ENCODE measurements around the gene MTERF1.
"Not testable (repeated sequence)": the region's sequence is repeated elsewhere in the genome, so short reads cannot be mapped to it uniquely, and the experiment has no call there.

The MTERF1 gene

DNA sequence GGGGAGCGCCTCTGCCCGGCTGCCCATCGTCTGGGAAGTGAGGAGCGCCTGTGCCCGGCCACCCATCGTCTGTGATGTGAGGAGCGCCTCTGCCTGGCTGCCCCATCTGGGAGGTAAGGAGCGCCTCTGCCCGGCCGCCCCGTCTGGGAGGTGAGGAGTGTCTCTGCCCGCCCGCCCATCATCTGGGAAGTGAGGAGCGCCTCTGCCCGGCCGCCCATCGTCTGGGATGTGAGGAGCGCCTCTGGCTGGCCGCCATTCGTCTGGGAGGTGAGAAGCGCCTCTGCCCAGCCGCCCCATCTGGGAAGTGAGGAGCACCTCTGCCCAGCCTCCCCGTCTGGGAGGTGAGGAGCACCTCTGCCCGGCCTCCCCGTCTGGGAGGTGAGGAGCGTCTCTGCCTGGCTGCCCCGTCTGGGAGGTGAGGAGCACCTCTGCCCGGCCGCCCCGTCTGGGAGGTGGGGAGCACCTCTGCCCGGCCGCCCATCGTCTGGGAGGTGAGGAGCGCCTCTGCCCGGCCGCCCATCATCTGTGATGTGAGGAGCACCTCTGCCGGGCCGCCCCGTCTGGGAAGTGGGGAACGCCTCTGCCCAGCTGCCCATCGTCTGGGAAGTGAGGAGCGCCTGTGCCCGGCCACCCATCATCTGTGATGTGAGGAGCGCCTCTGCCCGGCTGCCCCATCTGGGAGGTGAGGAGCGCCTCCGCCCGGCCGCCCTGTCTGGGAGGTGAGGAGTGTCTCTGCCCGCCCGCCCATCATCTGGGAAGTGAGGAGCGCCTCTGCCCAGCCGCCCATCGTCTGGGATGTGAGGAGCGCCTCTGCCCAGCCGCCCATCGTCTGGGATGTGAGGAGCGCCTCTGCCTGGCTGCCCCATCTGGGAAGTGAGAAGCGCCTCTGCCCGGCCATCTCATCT, 8.0 kb upstream of the MTERF1 start:
- not testable (repeated sequence) for FAIRE-seq; DNase-seq (ENCODE audit: extremely low spot score, insufficient read length, low read depth)

DNA sequence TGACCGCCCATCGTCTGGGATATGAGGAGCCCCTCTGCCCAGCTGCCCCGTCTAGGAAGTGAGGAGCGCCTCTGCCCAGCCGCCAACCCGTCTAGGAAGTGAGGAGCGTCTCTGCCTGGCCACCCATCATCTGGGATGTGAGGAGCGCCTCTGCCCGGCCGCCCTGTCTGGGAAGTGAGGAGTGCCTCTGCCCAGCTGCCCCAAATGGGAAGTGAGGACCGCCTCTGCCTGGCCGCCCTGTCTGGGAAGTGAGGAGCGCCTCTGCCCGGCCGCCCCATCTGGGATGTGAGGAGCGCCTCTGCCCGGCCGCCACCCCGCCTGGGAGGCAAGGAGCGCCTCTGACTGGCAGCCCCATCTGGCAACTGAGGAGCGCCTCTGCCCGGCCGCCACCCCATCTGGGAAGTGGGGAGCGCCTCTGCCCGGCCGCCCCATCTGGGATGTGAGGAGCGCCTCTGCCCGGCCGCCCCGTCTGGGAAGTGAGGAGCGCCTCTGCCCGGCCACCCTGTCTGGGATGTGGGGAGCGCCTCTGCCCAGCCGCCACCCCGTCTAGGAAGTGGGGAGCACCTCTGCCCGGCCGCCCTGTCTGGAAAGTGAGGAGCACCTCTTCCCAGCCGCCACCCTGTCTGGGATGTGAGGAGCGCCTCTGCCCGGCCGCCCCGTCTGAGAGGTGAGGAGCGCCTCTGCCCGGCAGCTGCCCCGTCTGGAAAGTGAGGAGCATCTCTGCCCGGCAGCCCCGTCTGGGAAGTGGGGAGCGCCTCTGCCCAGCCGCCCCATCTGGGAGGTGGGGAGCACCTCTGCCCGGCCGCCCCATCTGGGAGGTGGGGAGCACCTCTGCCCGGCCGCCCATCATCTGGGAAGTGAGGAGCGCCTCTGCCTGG, 7.1 kb upstream of the MTERF1 start:
- not testable (repeated sequence) for DNase-seq (ENCODE audit: extremely low spot score, insufficient read length, low read depth)

DNA sequence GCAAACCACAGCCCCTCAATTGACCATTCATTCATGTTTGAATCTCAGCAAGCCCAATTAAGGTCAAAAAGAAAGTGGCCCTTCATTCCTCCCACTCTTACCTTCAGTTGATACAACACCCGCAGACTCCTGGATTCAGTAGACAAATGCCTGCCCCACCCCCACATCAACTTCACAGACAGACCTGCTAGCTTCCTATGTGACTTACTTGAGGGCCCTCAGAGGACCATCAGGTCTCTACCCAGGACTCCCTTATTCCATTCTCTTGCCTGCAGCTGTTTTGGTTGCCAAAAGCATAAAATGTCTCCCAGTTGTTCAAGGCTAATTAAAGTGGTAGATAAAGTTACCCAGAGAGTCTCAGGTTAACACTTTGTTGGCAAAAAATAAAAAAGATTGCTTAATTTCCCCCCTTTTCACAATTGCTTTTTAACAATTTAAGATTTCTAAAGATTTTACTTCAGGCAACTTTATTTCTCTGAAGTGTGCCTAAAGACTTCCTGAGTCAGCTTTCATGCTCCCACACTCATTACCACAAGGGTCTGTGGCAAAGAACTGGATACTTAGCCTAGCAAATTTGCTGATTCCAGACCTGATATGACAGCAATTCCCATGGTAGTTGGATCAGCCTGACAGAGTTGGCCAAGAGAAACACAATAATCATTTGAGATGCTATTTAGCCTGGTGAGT, 3.3 kb upstream of the MTERF1 start:
- no peak for DNase-seq (ENCODE audit: extremely low spot score, insufficient read length, low read depth)
- no peak for FAIRE-seq

More for the DNA sequence above, 7.1 kb upstream of the MTERF1 start:
- FAIRE-seq = not testable (repeated sequence)

DNA sequence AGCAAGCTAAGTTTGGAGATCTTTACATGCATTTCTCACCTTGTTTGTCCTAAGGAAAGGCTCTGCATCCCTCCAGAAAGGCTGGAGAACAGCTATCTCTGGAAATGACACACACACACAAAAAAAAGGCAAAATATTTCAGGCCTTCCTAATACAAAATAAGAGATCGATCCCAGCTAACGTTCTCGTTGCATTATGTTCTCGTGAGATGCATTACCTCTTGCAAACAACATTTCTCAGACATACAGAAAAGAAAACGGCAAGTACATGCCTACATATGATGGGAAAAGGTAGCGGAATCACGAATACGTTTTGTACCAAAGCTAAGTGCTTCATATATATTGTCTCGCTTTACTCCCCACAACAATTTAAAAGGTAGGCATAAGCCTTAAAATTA, 488 bp downstream of the MTERF1 start:
- no peak for DNase-seq (ENCODE audit: extremely low spot score, insufficient read length, low read depth)
- peak; percentile 26 for FAIRE-seq

DNA sequence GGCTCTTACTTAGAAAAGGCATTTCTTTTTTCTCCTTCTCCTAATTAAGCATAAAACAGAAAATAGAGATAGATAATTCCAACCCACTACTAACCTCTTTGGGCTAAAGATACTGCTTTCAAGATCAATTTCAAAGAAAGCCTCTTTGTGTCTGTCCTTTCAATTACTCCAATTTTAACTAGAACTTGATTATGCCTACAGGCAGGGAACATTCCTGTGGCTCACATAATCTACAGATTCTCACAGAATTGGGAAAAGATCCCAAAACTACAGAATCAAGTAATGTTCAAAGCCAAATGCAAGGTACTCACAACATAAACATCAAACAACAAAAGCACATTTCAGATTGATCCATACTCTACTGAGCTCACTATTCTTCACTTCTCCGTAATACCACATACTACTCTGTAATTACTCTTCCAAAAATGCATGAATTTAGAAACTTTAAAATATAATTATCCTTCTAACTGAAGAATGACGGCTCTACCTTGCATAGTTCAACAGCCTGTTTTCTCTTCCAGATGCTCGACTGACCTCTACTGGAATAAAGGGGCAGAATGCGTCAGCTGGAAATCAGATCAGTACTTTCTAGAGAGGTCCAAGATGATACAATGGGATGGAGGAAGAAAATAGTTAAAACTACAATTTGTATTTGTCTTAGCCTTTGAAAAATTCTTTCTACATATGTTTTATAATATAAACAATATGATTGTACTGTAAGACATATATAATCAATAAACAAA, 3.9 kb downstream of the MTERF1 start:
- no peak for FAIRE-seq

DNA sequence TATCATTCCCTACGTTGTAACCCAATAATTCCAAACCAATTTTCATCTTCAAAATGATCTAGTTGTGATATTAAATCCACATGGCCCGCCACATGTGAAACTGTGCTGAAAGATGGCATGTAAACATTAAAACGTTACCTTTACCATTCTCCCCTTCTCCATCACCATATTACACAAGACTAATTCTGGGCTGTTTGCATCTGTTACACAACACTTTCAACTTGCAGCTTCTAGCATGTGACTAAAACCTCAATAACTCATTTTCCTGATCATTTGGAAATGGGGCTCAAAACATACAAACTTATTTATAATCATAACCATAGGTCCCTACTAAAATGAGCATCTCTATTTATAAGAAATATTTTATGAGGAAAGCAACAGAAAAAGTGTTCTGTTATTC, 4.7 kb downstream of the MTERF1 start:
- no peak for FAIRE-seq
- DNase-seq (ENCODE audit: extremely low spot score, insufficient read length, low read depth) = no peak

More for the DNA sequence above, 3.9 kb downstream of the MTERF1 start:
- DNase-seq (ENCODE audit: extremely low spot score, insufficient read length, low read depth) = no peak

DNA sequence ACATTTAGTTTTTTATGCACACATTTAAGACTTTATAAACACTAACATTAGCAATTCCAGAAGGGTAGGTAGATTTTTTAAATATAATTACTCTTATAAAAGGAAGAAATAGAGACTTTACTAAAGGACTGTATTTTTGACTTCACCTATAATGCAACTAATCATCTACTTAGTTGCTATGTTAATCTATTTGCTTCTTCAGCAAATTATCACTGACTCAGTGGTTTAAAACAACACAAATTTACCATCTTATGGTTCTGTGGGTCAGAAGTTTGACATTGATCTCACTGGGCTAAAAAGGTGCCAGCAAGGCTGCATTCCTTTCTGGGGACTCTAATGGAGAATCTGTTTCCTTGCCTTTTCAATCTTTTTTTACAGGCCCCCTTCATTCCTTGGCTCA, 7.6 kb downstream of the MTERF1 start:
- FAIRE-seq = no peak
- DNase-seq (ENCODE audit: extremely low spot score, insufficient read length, low read depth) = no peak

DNA sequence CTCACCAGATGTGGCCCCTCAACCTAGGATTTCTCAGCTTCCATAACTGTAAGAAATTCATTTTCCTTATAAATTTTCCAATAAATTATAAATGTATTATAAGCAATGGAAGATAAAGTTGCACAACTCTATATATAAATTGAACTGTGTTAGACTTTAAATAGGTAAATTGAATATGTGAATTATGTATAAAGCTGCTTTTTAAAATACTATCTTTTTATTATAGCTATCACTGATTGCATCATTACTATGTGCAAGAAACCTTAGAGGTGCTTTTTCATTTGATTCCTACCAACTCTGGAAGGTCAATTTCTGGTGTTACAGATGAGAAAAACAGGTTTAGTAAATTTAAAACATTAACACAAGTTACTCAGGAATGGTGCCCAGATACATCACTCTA, 8.4 kb downstream of the MTERF1 start:
- DNase-seq (ENCODE audit: extremely low spot score, insufficient read length, low read depth) = no peak
- no peak for FAIRE-seq

DNA sequence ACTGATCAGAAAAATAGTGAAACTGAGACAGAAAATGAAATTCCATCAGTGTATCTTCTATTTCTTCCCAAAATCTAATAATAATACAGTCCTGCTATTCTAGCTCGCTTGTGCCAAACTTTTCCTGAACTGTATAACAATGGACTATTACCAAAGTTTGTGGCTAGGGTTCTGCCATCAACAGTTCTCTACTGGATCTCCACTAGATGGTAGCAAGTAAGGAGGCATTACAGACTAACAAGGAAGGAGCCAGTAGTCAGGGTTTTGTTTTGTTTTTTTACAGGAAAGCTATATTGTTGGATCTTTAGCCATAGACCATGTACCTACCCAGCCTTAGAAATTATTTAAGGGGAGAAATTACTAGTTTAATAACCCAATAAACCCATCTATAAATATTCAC, 10.8 kb downstream of the MTERF1 start:
- FAIRE-seq (no peak), DNase-seq (ENCODE audit: extremely low spot score, insufficient read length, low read depth) (no peak)

DNA sequence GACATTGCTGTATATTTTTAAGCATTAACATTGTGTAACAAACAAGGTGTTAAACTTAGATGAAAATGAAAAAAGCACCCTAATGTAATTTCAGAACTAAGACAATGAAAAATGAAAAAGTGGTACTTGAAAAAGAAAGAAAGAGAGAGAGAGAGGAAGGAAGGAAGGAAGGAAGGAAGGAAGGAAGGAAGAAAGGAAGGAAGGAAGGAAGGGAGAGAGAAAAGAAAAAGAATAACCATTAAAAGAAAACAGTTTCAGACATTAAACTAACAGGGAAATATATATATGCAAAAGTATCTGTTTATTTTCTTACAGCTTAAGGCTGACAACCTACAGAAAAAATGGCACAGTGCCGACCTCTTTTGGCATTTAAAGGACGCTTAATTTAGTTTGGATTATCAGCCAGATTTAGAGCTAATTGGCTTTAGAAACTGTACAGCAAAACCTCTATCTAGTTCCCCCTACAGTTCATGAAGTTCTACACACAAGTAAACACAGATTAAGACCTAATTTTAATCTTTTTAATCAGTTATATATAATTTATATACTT, 13.8 kb downstream of the MTERF1 start:
- peak; percentile 38 for FAIRE-seq

DNA sequence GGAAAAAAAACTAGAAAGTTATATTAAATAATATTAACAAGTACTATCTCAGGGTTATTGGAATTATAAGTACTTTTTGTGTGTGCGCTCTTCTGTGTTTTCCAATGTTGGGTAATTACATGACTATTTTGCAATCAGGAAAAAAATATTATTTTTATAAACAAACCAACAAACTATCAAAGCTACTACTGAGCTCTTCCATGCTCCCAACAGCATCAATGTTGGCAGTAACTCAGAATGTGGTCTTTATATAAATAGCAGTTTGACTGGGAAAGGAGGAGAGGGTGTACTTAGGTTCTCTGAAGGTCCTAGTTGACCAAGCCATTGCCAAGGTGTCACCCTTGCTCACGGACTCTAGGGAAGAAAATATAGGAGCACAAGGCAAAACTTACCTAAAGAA, 15.0 kb downstream of the MTERF1 start:
- FAIRE-seq (no peak), DNase-seq (ENCODE audit: extremely low spot score, insufficient read length, low read depth) (no peak)

More for the DNA sequence above, 13.8 kb downstream of the MTERF1 start:
- DNase-seq (ENCODE audit: extremely low spot score, insufficient read length, low read depth) = no peak

DNA sequence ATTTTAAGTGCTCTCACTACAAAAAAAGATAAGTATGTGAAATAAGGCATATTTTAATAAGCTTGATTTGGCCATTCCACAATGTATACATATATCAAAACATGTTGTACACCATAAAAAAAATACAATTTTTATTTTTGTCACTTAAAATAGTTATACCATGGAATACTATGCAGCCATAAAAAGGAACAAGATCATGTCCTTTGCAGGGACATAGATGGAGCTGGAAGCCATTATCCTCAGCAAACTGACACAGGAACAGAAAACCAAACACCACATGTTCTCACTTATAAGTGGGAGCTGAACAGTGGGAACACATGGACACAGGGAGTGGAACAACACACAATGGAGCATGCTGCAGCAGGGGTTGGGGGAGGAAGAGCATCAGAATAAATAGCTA, 15.9 kb downstream of the MTERF1 start:
- not testable (repeated sequence) for FAIRE-seq; DNase-seq (ENCODE audit: extremely low spot score, insufficient read length, low read depth)

DNA sequence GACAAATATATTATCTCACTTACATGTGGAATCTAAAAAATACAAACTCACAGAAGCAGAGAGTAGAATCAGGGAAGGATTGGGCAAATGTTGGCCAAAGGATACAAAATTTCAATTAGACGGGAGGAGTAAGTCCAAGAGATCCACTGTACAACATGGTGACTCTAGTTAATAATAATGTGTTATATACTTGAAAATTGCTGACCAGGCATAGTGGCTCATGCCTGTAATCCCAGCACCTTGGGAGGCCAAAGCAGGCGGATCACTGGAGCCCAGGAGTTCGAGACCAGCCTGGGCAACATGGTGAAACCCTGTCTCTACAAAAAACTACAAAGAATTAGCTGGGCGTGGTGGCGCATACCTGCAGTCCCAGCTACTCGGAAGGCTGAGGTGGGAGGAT, 16.4 kb downstream of the MTERF1 start:
- no peak for FAIRE-seq
- DNase-seq (ENCODE audit: extremely low spot score, insufficient read length, low read depth) = no peak

DNA sequence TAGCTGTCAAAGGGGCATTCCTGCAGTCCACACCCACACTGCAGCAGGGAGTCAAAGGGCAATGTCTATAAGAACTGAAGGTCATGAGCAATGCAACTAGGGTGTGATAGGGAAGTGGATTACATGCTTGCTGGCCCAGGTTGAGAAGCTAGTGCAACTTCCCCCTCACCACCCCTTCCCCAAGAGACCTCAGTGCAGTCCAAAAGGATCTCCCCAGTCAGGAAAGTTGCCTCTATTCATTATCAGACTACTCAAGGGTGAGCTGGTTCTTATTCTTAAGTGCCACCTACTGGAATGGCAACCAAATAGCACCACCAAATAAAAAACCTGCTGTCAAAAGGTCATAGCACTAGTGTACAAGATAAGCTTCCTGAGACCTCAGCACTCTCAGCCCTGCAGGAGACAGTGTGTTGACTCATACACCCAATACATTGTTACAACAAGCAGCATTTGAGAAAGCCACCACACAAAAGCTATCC, 28.2 kb downstream of the MTERF1 start:
- DNase-seq (ENCODE audit: extremely low spot score, insufficient read length, low read depth) (no peak), FAIRE-seq (peak; percentile 46)

DNA sequence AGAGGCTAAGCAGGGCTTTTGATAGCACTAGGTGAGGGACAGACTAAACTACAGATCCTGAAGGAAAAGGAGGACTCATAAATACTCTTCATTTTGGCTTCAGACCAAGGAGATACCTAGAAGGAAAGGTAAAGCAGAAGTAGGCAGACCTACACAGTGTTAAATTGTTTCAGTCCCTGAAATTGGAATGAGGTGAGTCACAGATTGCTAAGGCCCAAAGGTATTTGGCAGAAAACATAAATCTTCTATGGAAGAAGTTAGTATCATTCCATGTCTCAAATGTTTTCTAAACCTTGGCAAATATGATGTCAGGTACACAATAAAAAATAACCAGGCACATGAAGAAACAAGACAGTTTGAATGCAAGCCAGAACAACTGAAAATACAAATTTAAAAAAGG, 30.0 kb downstream of the MTERF1 start:
- FAIRE-seq (no peak), DNase-seq (ENCODE audit: extremely low spot score, insufficient read length, low read depth) (no peak)

DNA sequence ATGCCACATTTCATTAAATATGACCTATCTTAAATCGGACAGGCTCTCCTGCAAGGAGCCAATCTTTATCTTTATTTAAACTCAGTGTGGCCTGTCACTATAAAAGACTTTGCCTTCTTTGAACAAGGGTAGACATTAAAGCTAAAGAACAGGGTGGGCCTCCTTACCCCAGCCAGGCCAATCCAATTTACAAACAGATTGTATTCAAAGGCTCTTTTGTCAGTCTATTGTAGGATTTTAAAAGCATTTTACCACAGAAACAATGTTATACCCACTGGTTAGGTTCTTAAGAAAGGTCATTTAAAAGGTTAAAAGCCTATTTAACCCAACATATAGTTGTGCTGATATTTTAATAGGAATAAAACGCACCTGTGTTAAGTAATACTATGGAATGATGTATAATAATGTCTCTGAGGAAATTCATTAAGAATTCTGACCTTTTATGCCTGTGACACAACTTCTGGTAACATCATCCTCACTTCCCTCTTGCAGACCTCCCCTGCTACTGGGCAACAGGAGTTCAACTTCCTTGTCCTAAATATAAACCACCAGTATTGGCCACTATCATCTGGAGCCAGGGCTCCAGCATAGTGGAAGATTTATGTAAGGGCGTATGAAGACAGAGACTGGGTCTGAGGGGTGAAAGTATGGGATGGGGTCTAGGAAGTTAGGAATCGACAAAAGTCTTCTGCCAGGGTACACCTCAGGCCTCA, 32.5 kb downstream of the MTERF1 start:
- FAIRE-seq (no peak), DNase-seq (ENCODE audit: extremely low spot score, insufficient read length, low read depth) (no peak)

DNA sequence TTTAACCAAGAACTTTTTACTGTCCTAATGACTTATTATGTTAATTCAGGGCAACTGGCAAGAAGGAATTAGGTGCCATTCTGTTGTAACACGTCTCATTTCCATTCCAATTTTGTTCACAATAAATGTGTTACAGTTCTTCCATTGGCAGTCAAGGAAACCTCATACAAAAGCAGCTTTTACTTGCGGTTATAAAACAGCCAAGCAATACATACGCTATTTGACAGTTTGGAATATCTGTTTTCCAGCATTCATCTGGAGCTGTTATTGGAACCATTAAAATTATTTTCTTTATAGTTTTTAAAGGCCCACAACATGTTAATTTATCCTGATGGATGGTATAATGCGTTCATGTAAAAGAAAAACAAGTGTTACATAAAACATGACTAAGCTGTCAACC, 33.3 kb downstream of the MTERF1 start:
- FAIRE-seq (no peak), DNase-seq (ENCODE audit: extremely low spot score, insufficient read length, low read depth) (no peak)

DNA sequence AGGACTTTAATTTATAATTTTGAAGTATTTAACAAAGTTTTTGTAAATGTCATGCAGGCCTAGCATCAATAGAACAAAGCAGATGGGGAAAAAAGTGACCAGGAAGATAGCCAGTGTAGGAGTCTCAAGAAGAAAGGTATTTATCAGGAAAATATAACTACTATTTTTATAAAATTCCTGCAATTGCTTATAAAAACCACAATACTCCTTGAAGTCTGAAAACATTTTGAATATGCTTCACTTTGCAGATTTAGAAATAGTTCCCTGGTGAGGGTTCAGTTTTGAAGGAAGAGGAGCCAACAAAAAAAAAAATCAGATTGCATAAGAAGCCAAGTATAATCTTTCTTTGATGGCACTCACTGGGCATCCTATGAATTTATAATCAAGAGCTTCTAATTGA, 34.1 kb downstream of the MTERF1 start:
- DNase-seq (ENCODE audit: extremely low spot score, insufficient read length, low read depth) = no peak
- no peak for FAIRE-seq

DNA sequence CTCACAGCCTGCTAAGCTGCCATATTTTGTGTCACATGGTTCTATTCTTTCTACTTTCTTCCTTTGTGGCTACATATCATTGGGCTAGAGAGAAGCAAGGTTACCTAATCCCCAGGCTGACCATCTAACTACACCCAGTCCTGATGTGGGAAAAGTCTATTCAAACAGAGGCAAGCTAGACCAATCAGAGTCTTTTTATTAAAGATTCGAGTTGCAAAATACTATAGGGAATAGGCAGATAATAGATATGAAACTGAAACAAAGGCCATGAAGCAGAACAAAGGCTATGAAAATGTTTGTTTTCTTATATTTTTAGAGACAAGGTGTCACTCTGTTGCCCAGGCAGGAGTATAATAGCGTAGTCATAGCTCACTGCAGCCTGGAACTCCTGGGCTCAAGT, 36.7 kb downstream of the MTERF1 start:
- FAIRE-seq (peak; percentile 54), DNase-seq (ENCODE audit: extremely low spot score, insufficient read length, low read depth) (no peak)
